Endothelial cell of umbilical vein (primary cell): ENCODE measurements around the gene GPR37L1. TPM values are rescaled to one million over a fixed set of nuclear protein-coding genes. Genes with fewer than 3 reads are reported as not detected.

Experiments used
- BruUV-seq: library from RNA; stranded (reverse); fragments of 400-500 nt; replicated peaks from 2 replicates; lab custom pipeline; 2021; lab: Mats Ljungman, UMichigan
- CTCF ChIA-PET: fragments of 300-600, 350-600 bp; sonication (Branson Sonifier 250); formaldehyde crosslinking; loops from one replicate; lab custom pipeline; 2021; ENCODE audit warnings: antibody characterized with exemption, inconsistent platforms; lab: Charles Lee
- POLR2A ChIA-PET: fragments of 300-600, 350-600 bp; sonication (Branson Sonifier 250); formaldehyde crosslinking; loops from one replicate; lab custom pipeline; 2021; ENCODE audit warnings: antibody characterized with exemption, inconsistent platforms; lab: Charles Lee
- DNase-seq: peaks from one replicate; pipeline ENCODE4 v3.0.0-alpha.2; 2011; ENCODE audit warnings: low read depth, low spot score
- FAIRE-seq: peaks from 2 replicates; lab custom pipeline; 2011; peaks lifted over from hg19 to GRCh38; lab: Jason Lieb, UNC
- H2AFZ ChIP-seq: 2 replicates; pipeline ENCODE4 v1.6.0; 2012; ENCODE audit warnings: low read depth, low read length, control low read depth, inconsistent platforms
- H3K27ac ChIP-seq: 2 replicates; pipeline ENCODE4 v1.5.1; 2011; ENCODE audit warnings: low read depth, mild to moderate bottlenecking, control low read depth, low read length, moderate library complexity; ENCODE audit not compliant: insufficient read depth
- H3K27me3 ChIP-seq, 2 experiments: 2 replicates each; pipeline versions ENCODE4 v1.6.0 to v1.6.1; 2011; ENCODE audit warnings: low read length in 2 of 2, mixed read lengths in 1 of 2; ENCODE audit not compliant: control insufficient read depth in 2 of 2, insufficient read depth in 2 of 2
- H3K36me3 ChIP-seq, 2 experiments: 2 replicates in 1 of 2; 3 replicates in 1 of 2; pipeline ENCODE4 v1.5.1; 2011; ENCODE audit warnings: low read length in 2 of 2, mild to moderate bottlenecking in 1 of 2, moderate library complexity in 1 of 2; ENCODE audit not compliant: control insufficient read depth in 2 of 2, insufficient read depth in 2 of 2; ENCODE audit errors: extremely low read depth in 1 of 2
- H3K4me1 ChIP-seq: 3 replicates; pipeline ENCODE4 v1.5.1; 2011; ENCODE audit warnings: mild to moderate bottlenecking, low read length; ENCODE audit not compliant: control insufficient read depth, insufficient read depth; ENCODE audit errors: extremely low read depth
- H3K4me2 ChIP-seq: 2 replicates; pipeline ENCODE4 v1.6.1; 2011; ENCODE audit warnings: low read length, control low read depth, mixed read lengths; ENCODE audit not compliant: insufficient read depth
- H3K4me3 ChIP-seq, 3 experiments: fragments of 200-600 bp in 1 of 3; sonication (generic), shearing (Covaris generic) in 1 of 3; replicated peaks in 1 of 3; 2 replicates each; pipeline ENCODE4 v1.5.1; 2011 to 2016; ENCODE audit warnings: control low read depth in 3 of 3, low read length in 3 of 3, mild to moderate bottlenecking in 2 of 3, inconsistent platforms in 1 of 3, low read depth in 1 of 3, moderate library complexity in 1 of 3; ENCODE audit not compliant: insufficient read depth in 1 of 3
- H3K79me2 ChIP-seq: 2 replicates; pipeline ENCODE4 v1.6.0; 2012; ENCODE audit warnings: low read length, inconsistent platforms; ENCODE audit not compliant: control insufficient read depth, insufficient read depth
- H3K9ac ChIP-seq: replicated peaks from 2 replicates; pipeline ENCODE3; 2011; ENCODE audit warnings: low read length, control low read depth; ENCODE audit not compliant: insufficient read depth; ENCODE audit errors: extremely low read depth
- H3K9me1 ChIP-seq: replicated peaks from 3 replicates; pipeline ENCODE4 v1.6.0; 2011; ENCODE audit warnings: mild to moderate bottlenecking, low read length; ENCODE audit not compliant: control insufficient read depth, insufficient read depth; ENCODE audit errors: extremely low read depth
- H3K9me3 ChIP-seq: replicated peaks from 2 replicates; pipeline ENCODE4 v1.5.1; 2012; ENCODE audit warnings: low read length, inconsistent platforms; ENCODE audit not compliant: control insufficient read depth, insufficient read depth
- H4K20me1 ChIP-seq: replicated peaks from 2 replicates; pipeline ENCODE3; 2011; ENCODE audit warnings: mild to moderate bottlenecking, low read length; ENCODE audit not compliant: control insufficient read depth, insufficient read depth; ENCODE audit errors: extremely low read depth
- CTCF ChIP-seq, 2 donors: IDR thresholded peaks; 1 replicate in 1 of 2; 2 replicates in 1 of 2; pipeline ENCODE4 v1.5.1; 2011; ENCODE audit warnings: low read length in 2 of 2, mild to moderate bottlenecking in 2 of 2, moderate library complexity in 2 of 2, control low read depth in 1 of 2, inconsistent platforms in 1 of 2, low read depth in 1 of 2; ENCODE audit not compliant: insufficient read depth in 1 of 2; ENCODE audit errors: extremely low read depth in 1 of 2
- EZH2 ChIP-seq: IDR thresholded peaks from 2 replicates; pipeline ENCODE4 v1.6.1; 2012; ENCODE audit warnings: borderline replicate concordance, low read depth, mild to moderate bottlenecking, moderate library complexity, low read length, inconsistent platforms; ENCODE audit not compliant: severe bottlenecking
- FOS ChIP-seq: IDR thresholded peaks from 2 replicates; pipeline ENCODE4 v1.6.1; 2011; ENCODE audit warnings: mild to moderate bottlenecking, low read length, moderate library complexity, borderline replicate concordance; ENCODE audit not compliant: insufficient read depth
- GATA2 ChIP-seq: IDR thresholded peaks from 2 replicates; pipeline ENCODE4 v1.7.0; 2011; ENCODE audit warnings: low read depth, mild to moderate bottlenecking, moderate library complexity, mixed read lengths, low read length; ENCODE audit not compliant: insufficient read length, insufficient read depth
- JUN ChIP-seq: IDR thresholded peaks from 2 replicates; pipeline ENCODE4 v1.6.1; 2011; ENCODE audit warnings: borderline replicate concordance, low read depth; ENCODE audit not compliant: insufficient read length, insufficient read depth
- MAX ChIP-seq: IDR thresholded peaks from 2 replicates; pipeline ENCODE4 v1.6.1; 2011; ENCODE audit not compliant: insufficient read depth, insufficient read length
- MYC ChIP-seq: IDR thresholded peaks from one replicate; pipeline ENCODE4 v1.6.1; 2011; ENCODE audit warnings: mild to moderate bottlenecking, low read depth, low read length
- POLR2A ChIP-seq: IDR thresholded peaks from 2 replicates; pipeline ENCODE4 v1.6.1; 2012; ENCODE audit warnings: low read depth, mild to moderate bottlenecking, control low read depth, low read length
- POLR2AphosphoS5 ChIP-seq: IDR thresholded peaks from 2 replicates; pipeline ENCODE4 v1.6.1; 2012; ENCODE audit warnings: low read depth, mild to moderate bottlenecking, control low read depth, low read length, moderate library complexity; ENCODE audit not compliant: insufficient read depth
- dilution Hi-C: fragments of 300-500 bp; cut with MboI; formaldehyde crosslinking; loops from one replicate; pipeline ENCODE4 v1.15.0; 2019; ENCODE audit warnings: low sequenced_read_pairs; ENCODE audit not compliant: extremely low pct_ligation_motif_present
- intact Hi-C: fragments of 100-400 bp; cut with micrococcal nuclease; formaldehyde crosslinking; loops from one replicate; pipeline ENCODE4 v1.10.0; 2022
- polyA plus RNA-seq, 4 experiments: library from polyadenylated mRNA; depleted of rRNA in 3 of 4; stranded (reverse) in 3 of 4; unstranded in 1 of 4; fragments of >200 nt; gene quantifications; 2 replicates each; pipeline versions ENCODE4 v1.2.1 to v1.2.3, GENCODE V29; 2011 to 2012; ENCODE audit warnings: missing spikeins in 1 of 4
- total RNA-seq: library from RNA; stranded (reverse); gene quantifications from 2 replicates; pipeline ENCODE4 v1.2.3, GENCODE V29; 2021

GPR37L1 gene
- total and polyA plus RNA-seq, 2 donors (not counting 3 experiments of a cell fraction or from before 2014, with no cell fraction given) = not detected

- dilution Hi-C loops = no loop called here
- Histone ChIP-seq H3K27ac (no peak overlapping the region), H3K4me3 (no peak overlapping the region), H2AFZ (no peak overlapping the region), H3K27me3 (no peaks in the 10 kb centered on the region), H3K4me2 (no peak overlapping the region), H3K79me2 (no peaks in the 10 kb centered on the region), H3K9ac (no peak overlapping the region), H4K20me1 (no peaks in the 10 kb centered on the region), H3K36me3 (no peaks in the 10 kb centered on the region), H3K9me3 (no peaks in the 10 kb centered on the region), H3K4me1 (peaks cover 18% of the 10 kb centered on the region), H3K9me1 (no peaks in the 10 kb centered on the region)
- no TSS peak for BruUV-seq
- TF ChIP-seq POLR2AphosphoS5 = no peak
- no peak for TF ChIP-seq FOS
- no peak for TF ChIP-seq EZH2
- no peak for TF ChIP-seq MYC
- TF ChIP-seq GATA2 = no peak
- no peak for TF ChIP-seq JUN
- no peak for TF ChIP-seq CTCF (IDR thresholded peaks at IDR 0.05; ENCODE audit: extremely low read depth in 1 of 2, insufficient read depth in 1 of 2, low read depth in 1 of 2, low read length in 2 of 2)
- no peak for TF ChIP-seq MAX
- TF ChIP-seq POLR2A = no peak
- intact Hi-C loops = no loop called here
- POLR2A ChIA-PET = no interaction called here
- CTCF ChIA-PET = no interaction called here
- DNase-seq (no peak), FAIRE-seq (peak; percentile 33)
Measured at GRCh38 chr1:202158810-202159533, 36.3 kb downstream of the GPR37L1 start.
